NT2/D1 (cell line): ENCODE data around the gene CELSR1.

Source experiments
- DNase-seq: peaks from one replicate; pipeline ENCODE4 v3.0.0-alpha.2; 2011; ENCODE audit warnings: low read depth, low spot score
- H3K27me3 ChIP-seq: 2 replicates; pipeline ENCODE4 v1.6.0; 2011; ENCODE audit warnings: mild to moderate bottlenecking; ENCODE audit not compliant: insufficient read length, insufficient read depth
- H3K36me3 ChIP-seq: 2 replicates; pipeline ENCODE4 v1.6.1; 2011; ENCODE audit warnings: mild to moderate bottlenecking, low read length, mixed read lengths; ENCODE audit not compliant: insufficient read depth, insufficient read length
- H3K4me1 ChIP-seq: 2 replicates; pipeline ENCODE4 v1.5.1; 2011; ENCODE audit not compliant: insufficient read depth, insufficient read length
- H3K4me3 ChIP-seq: 2 replicates; pipeline ENCODE4 v1.5.1; 2011; ENCODE audit warnings: low read depth; ENCODE audit not compliant: insufficient read length
- H3K9ac ChIP-seq: 2 replicates; pipeline ENCODE4 v1.6.0; 2011; ENCODE audit warnings: low read depth; ENCODE audit not compliant: insufficient read length
- H3K9me3 ChIP-seq: 2 replicates; pipeline ENCODE4 v1.5.1; 2011; ENCODE audit warnings: mild to moderate bottlenecking, low read length; ENCODE audit not compliant: insufficient read depth
- SUZ12 ChIP-seq: IDR thresholded peaks from 2 replicates; pipeline ENCODE4 v1.6.1; 2011; ENCODE audit not compliant: insufficient read length, insufficient read depth; ENCODE audit errors: extremely low read depth
- YY1 ChIP-seq: IDR thresholded peaks from 2 replicates; pipeline ENCODE4 v1.6.1; 2011; ENCODE audit not compliant: insufficient read length, insufficient read depth
- ZNF274 ChIP-seq: IDR thresholded peaks from 2 replicates; pipeline ENCODE4 v1.6.1; 2011; ENCODE audit warnings: mild to moderate bottlenecking, low read depth, low read length

The CELSR1 gene

GRCh38 chr22:46350646-46351045, 186.8 kb downstream of the CELSR1 start:
- Histone ChIP-seq H3K4me3 (no peak overlapping the region), H3K36me3 (peaks cover 97% of the 10 kb centered on the region), H3K9ac (no peak overlapping the region), H3K4me1 (no peaks in the 10 kb centered on the region), H3K9me3 (no peaks in the 10 kb centered on the region), H3K27me3 (no peaks in the 10 kb centered on the region)
- no peak for DNase-seq
- no peak for TF ChIP-seq YY1
- TF ChIP-seq ZNF274, result no peak
- no peak for TF ChIP-seq SUZ12

- no peak overlapping the region for H3K4me3 ChIP-seq
- no peaks in the 10 kb centered on the region for H3K9me3 ChIP-seq
- DNase-seq, result no peak
- peaks cover 97% of the 10 kb centered on the region for H3K36me3 ChIP-seq
- no peak overlapping the region for H3K9ac ChIP-seq
- TF ChIP-seq SUZ12, result no peak
- TF ChIP-seq YY1, result no peak
- TF ChIP-seq ZNF274, result no peak
- H3K4me1 ChIP-seq, result no peaks in the 10 kb centered on the region
- H3K27me3 ChIP-seq, result no peaks in the 10 kb centered on the region
Measured at GRCh38 chr22:46350121-46350520, 187.3 kb downstream of the CELSR1 start.

GRCh38 chr22:46349681-46350080, 187.7 kb downstream of the CELSR1 start:
- DNase-seq, result no peak
- TF ChIP-seq ZNF274, result no peak
- no peak for TF ChIP-seq YY1
- TF ChIP-seq SUZ12, result no peak
- H3K36me3 ChIP-seq, result peaks cover 96% of the 10 kb centered on the region
- no peaks in the 10 kb centered on the region for H3K4me1 ChIP-seq
- H3K9ac ChIP-seq, result no peak overlapping the region
- no peaks in the 10 kb centered on the region for H3K9me3 ChIP-seq
- H3K4me3 ChIP-seq, result no peak overlapping the region
- no peaks in the 10 kb centered on the region for H3K27me3 ChIP-seq

- Histone ChIP-seq H3K9me3 (no peaks in the 10 kb centered on the region), H3K9ac (no peak overlapping the region), H3K4me1 (no peaks in the 10 kb centered on the region), H3K4me3 (no peak overlapping the region), H3K27me3 (no peaks in the 10 kb centered on the region), H3K36me3 (peaks cover 96% of the 10 kb centered on the region)
- no peak for TF ChIP-seq SUZ12
- no peak for TF ChIP-seq ZNF274
- TF ChIP-seq YY1, result no peak
- no peak for DNase-seq
Measured at GRCh38 chr22:46349238-46349637, 188.2 kb downstream of the CELSR1 start.

GRCh38 chr22:46348099-46348695, 189.2 kb downstream of the CELSR1 start:
- Histone ChIP-seq H3K4me1 (no peaks in the 10 kb centered on the region), H3K36me3 (peaks cover 96% of the 10 kb centered on the region), H3K4me3 (no peak overlapping the region), H3K9me3 (no peaks in the 10 kb centered on the region), H3K27me3 (no peaks in the 10 kb centered on the region), H3K9ac (no peak overlapping the region)
- no peak for DNase-seq
- TF ChIP-seq ZNF274 (no peak), YY1 (no peak), SUZ12 (no peak)

- Histone ChIP-seq H3K9ac (no peak overlapping the region), H3K4me3 (no peak overlapping the region), H3K36me3 (peaks cover 94% of the 10 kb centered on the region), H3K4me1 (no peaks in the 10 kb centered on the region), H3K9me3 (no peaks in the 10 kb centered on the region), H3K27me3 (no peaks in the 10 kb centered on the region)
- no peak for TF ChIP-seq SUZ12
- no peak for TF ChIP-seq ZNF274
- no peak for TF ChIP-seq YY1
- no peak for DNase-seq
Measured at GRCh38 chr22:46347646-46348045, 189.8 kb downstream of the CELSR1 start.

- no peak for TF ChIP-seq SUZ12
- H3K4me3 ChIP-seq, result no peak overlapping the region
- peaks cover 94% of the 10 kb centered on the region for H3K36me3 ChIP-seq
- DNase-seq, result no peak
- H3K9ac ChIP-seq, result no peak overlapping the region
- H3K4me1 ChIP-seq, result no peaks in the 10 kb centered on the region
- H3K27me3 ChIP-seq, result no peaks in the 10 kb centered on the region
- H3K9me3 ChIP-seq, result no peaks in the 10 kb centered on the region
Measured at GRCh38 chr22:46346680-46347405, 190.6 kb downstream of the CELSR1 start.
